MM.1S (cell line): Measurements from ENCODE around the gene CORO7.

ENCODE experiments used
- DNase-seq: peaks from one replicate; pipeline ENCODE4 v3.0.0-alpha.2; 2015
- H2AFZ ChIP-seq: fragments of 300-600 bp; sonication (generic); 2 replicates; pipeline ENCODE4 v1.6.0; 2016; ENCODE audit warnings: antibody characterized with exemption, low read length
- H3F3A ChIP-seq: fragments of 300-600 bp; sonication (generic); 2 replicates; pipeline ENCODE4 v1.6.1; 2016; ENCODE audit warnings: mild to moderate bottlenecking, antibody characterized with exemption, low read length, moderate library complexity, mixed read lengths; ENCODE audit not compliant: insufficient read depth
- H3K27ac ChIP-seq: fragments of 300-600 bp; sonication (generic); 2 replicates; pipeline ENCODE4 v1.5.1; 2016; ENCODE audit warnings: mild to moderate bottlenecking, low read length
- H3K27me3 ChIP-seq: fragments of 300-600 bp; sonication (generic); replicated peaks from 2 replicates; pipeline ENCODE4 v1.6.0; 2016; ENCODE audit warnings: low read length; ENCODE audit not compliant: insufficient read depth
- H3K36me3 ChIP-seq: fragments of 300-600 bp; sonication (generic); replicated peaks from 2 replicates; pipeline ENCODE4 v1.6.1; 2016; ENCODE audit warnings: mild to moderate bottlenecking, low read length, mixed read lengths; ENCODE audit not compliant: insufficient read depth
- H3K4me1 ChIP-seq: fragments of 300-600 bp; sonication (generic); 2 replicates; pipeline ENCODE4 v1.6.1; 2016; ENCODE audit warnings: low read length, mixed read lengths
- H3K4me2 ChIP-seq: fragments of 300-600 bp; sonication (generic); 2 replicates; pipeline ENCODE4 v1.6.0; 2016; ENCODE audit warnings: low read depth, low read length
- H3K4me3 ChIP-seq: fragments of 300-600 bp; sonication (generic); 2 replicates; pipeline ENCODE4 v1.5.1; 2016; ENCODE audit warnings: low read length, mixed read lengths
- H3K79me2 ChIP-seq: fragments of 300-600 bp; sonication (generic); 2 replicates; pipeline ENCODE4 v1.6.1; 2016; ENCODE audit warnings: mixed run types, low read length, mixed read lengths
- H3K9ac ChIP-seq: fragments of 300-600 bp; sonication (generic); 2 replicates; pipeline ENCODE4 v1.6.1; 2016; ENCODE audit warnings: low read length, mixed read lengths
- H3K9me2 ChIP-seq: fragments of 300-600 bp; sonication (generic); replicated peaks from 2 replicates; pipeline ENCODE4 v1.6.1; 2016; ENCODE audit warnings: mild to moderate bottlenecking, low read length, mixed read lengths; ENCODE audit not compliant: insufficient read depth
- H3K9me3 ChIP-seq: fragments of 300-600 bp; sonication (generic); replicated peaks from 2 replicates; pipeline ENCODE4 v1.6.1; 2016; ENCODE audit warnings: mild to moderate bottlenecking, low read length, mixed read lengths; ENCODE audit not compliant: insufficient read depth
- H4K20me1 ChIP-seq: fragments of 300-600 bp; sonication (generic); 2 replicates; pipeline ENCODE4 v1.6.1; 2016; ENCODE audit warnings: mild to moderate bottlenecking, low read length, moderate library complexity, mixed read lengths; ENCODE audit not compliant: insufficient read depth
- CTCF ChIP-seq: fragments of 300-600 bp; sonication (generic); IDR thresholded peaks from 2 replicates; pipeline ENCODE4 v1.5.1; 2016; ENCODE audit warnings: antibody characterized with exemption, low read length, mixed read lengths
- EZH2 ChIP-seq: fragments of 300-600 bp; sonication (generic); optimal IDR thresholded peaks from 2 replicates; pipeline ENCODE3; 2017; ENCODE audit warnings: low read depth, mild to moderate bottlenecking, antibody characterized with exemption, low read length, mixed read lengths
- EZH2phosphoT487 ChIP-seq: fragments of 300-600 bp; sonication (generic); IDR thresholded peaks from 2 replicates; pipeline ENCODE4 v1.6.1; 2018; ENCODE audit warnings: antibody characterized with exemption, low read length

Gene CORO7

GRCh38 chr16:4386951-4387565 lies 29.3 kb downstream of the CORO7 start:
- Histone ChIP-seq H2AFZ (no peak overlapping the region), H3K9me2 (no peaks in the 10 kb centered on the region), H3F3A (no peaks in the 10 kb centered on the region), H3K9ac (no peak overlapping the region), H3K27me3 (no peaks in the 10 kb centered on the region), H3K27ac (no peak overlapping the region), H4K20me1 (no peaks in the 10 kb centered on the region), H3K36me3 (peaks cover 3% of the 10 kb centered on the region; the same call in 1 of the 2 replicates), H3K9me3 (no peaks in the 10 kb centered on the region), H3K4me2 (no peak overlapping the region), H3K79me2 (peaks cover 4% of the 10 kb centered on the region; the same call in 1 of the 2 replicates), H3K4me3 (no peak overlapping the region), H3K4me1 (no peaks in the 10 kb centered on the region)
- TF ChIP-seq CTCF (no peak), EZH2 (no peak), EZH2phosphoT487 (no peak)
- DNase-seq, result no peak

GRCh38 chr16:4386451-4386805 lies 30.0 kb downstream of the CORO7 start:
- no peak overlapping the region for H3K4me3 ChIP-seq
- DNase-seq, result no peak
- no peaks in the 10 kb centered on the region for H3K27me3 ChIP-seq
- no peaks in the 10 kb centered on the region for H4K20me1 ChIP-seq
- H3K9me2 ChIP-seq, result no peaks in the 10 kb centered on the region
- no peak overlapping the region for H3K4me2 ChIP-seq
- TF ChIP-seq EZH2phosphoT487 (no peak), EZH2 (no peak), CTCF (no peak)
- H3K9me3 ChIP-seq, result no peaks in the 10 kb centered on the region
- H3K9ac ChIP-seq, result no peak overlapping the region
- H3K4me1 ChIP-seq, result no peaks in the 10 kb centered on the region
- H3K27ac ChIP-seq, result no peak overlapping the region
- peaks cover 3% of the 10 kb centered on the region; the same call in 1 of the 2 replicates for H3K79me2 ChIP-seq
- H3F3A ChIP-seq, result no peaks in the 10 kb centered on the region
- peaks cover 3% of the 10 kb centered on the region; the same call in 1 of the 2 replicates for H3K36me3 ChIP-seq
- no peak overlapping the region for H2AFZ ChIP-seq

- no peak overlapping the region for H3K9ac ChIP-seq
- TF ChIP-seq CTCF (no peak), EZH2 (no peak), EZH2phosphoT487 (no peak)
- peaks cover 3% of the 10 kb centered on the region; the same call in 1 of the 2 replicates for H3K79me2 ChIP-seq
Measured at GRCh38 chr16:4385789-4386450, 30.5 kb downstream of the CORO7 start.

More at GRCh38 chr16:4385789-4386450, 30.5 kb downstream of the CORO7 start:
- no peaks in the 10 kb centered on the region for H3F3A ChIP-seq
- no peak overlapping the region for H3K4me3 ChIP-seq
- no peaks in the 10 kb centered on the region for H3K27me3 ChIP-seq
- no peak overlapping the region for H2AFZ ChIP-seq
- H4K20me1 ChIP-seq, result no peaks in the 10 kb centered on the region
- no peak for DNase-seq
- no peak overlapping the region for H3K4me2 ChIP-seq
- H3K9me3 ChIP-seq, result no peaks in the 10 kb centered on the region
- H3K9me2 ChIP-seq, result no peaks in the 10 kb centered on the region
- no peak overlapping the region for H3K27ac ChIP-seq
- peaks cover 3% of the 10 kb centered on the region; the same call in 1 of the 2 replicates for H3K36me3 ChIP-seq
- H3K4me1 ChIP-seq, result no peaks in the 10 kb centered on the region
